ENCODE measurements around the gene TREX2.

DNA sequence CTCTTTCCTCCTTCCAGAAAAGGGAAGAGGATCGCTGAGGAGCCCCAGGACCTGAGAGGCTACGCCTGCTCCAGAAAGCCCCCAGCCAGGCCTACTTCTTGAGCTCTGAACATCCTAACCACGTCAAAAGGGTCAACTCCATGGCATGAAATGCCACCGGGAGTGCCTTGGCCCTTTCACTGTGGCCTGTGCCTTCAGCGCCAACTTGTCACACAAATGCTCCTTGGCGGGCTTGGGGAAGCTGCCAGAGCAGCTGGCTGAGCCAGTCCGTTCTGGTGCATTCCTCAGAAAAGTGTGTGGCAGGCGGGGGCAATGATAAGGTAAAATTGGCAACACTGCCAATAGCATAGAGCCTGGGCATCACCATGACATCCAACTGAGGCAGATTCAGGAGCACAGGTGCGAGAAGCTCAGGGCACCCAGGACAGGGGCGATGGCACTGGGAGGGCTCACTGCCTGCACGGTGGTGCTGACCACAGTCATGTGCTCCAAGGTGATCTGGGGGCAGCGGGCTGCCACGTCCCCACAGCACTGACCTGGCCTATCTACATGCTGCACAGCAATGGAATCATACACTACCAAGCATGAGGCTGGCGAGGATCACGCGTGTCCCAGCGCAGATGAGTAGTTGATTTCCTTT is 12.1 kb upstream of the TREX2 start:
- TF ChIP-seq, protein P1, sequence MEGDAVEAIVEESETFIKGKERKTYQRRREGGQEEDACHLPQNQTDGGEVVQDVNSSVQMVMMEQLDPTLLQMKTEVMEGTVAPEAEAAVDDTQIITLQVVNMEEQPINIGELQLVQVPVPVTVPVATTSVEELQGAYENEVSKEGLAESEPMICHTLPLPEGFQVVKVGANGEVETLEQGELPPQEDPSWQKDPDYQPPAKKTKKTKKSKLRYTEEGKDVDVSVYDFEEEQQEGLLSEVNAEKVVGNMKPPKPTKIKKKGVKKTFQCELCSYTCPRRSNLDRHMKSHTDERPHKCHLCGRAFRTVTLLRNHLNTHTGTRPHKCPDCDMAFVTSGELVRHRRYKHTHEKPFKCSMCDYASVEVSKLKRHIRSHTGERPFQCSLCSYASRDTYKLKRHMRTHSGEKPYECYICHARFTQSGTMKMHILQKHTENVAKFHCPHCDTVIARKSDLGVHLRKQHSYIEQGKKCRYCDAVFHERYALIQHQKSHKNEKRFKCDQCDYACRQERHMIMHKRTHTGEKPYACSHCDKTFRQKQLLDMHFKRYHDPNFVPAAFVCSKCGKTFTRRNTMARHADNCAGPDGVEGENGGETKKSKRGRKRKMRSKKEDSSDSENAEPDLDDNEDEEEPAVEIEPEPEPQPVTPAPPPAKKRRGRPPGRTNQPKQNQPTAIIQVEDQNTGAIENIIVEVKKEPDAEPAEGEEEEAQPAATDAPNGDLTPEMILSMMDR (IDR thresholded peaks at IDR 0.05) = no peak
- TF ChIP-seq POLR2A (IDR thresholded peaks at IDR 0.05) = no peak

All from heart left ventricle (tissue), 13 donors.